ENCODE results near the gene IL18R1.

- TF ChIP-seq ZBTB33 (IDR thresholded peaks at IDR 0.05), result no peak
- TF ChIP-seq CTCF (IDR thresholded peaks at IDR 0.05; ENCODE audit: low read depth, low read length, missing input control), result no peak
- TF ChIP-seq JUND (IDR thresholded peaks at IDR 0.05), result no peak
- no peak for TF ChIP-seq ATF3 (IDR thresholded peaks at IDR 0.05)
- TF ChIP-seq RAD21 (IDR thresholded peaks at IDR 0.05), result no peak
- no peak for TF ChIP-seq YY1 (IDR thresholded peaks at IDR 0.05)
- no peak for TF ChIP-seq MAX (IDR thresholded peaks at IDR 0.05)
- TF ChIP-seq SP1 (IDR thresholded peaks at IDR 0.05), result no peak
- TF ChIP-seq EGR1 (IDR thresholded peaks at IDR 0.05; ENCODE audit: low read depth in 2 of 2), result no peak
- no peak for TF ChIP-seq FOXA1 (IDR thresholded peaks at IDR 0.05)
- TF ChIP-seq TAF1 (conservative IDR thresholded peaks at IDR 0.05), result no peak
- TF ChIP-seq GABPA (IDR thresholded peaks at IDR 0.05 in 1 of 2, conservative IDR thresholded peaks at IDR 0.05 in 1 of 2), result no peak
These were observed 80.1 kb downstream of the IL18R1 start for GRCh38 chr2:102435741-102436140.
